Measurements from ENCODE around the gene BSN. TPM values are rescaled to one million over a fixed set of nuclear protein-coding genes. Genes with fewer than 3 reads are reported as not detected.

BSN gene
- total and polyA plus RNA-seq, 2 experiments from 2014 or later, result 0.50 to 5.1 TPM

GRCh38 chr3:49616061-49616460 lies 61.8 kb downstream of the BSN start:
- Histone ChIP-seq H4K20me1 (replicated peaks; ENCODE audit: insufficient read depth) (no peaks in the 10 kb centered on the region; the same call in 1 of the 2 replicates), H3K4me3 (no peak overlapping the region), H2AFZ (peak overlapping the region; percentile 76; the same call in 1 of the 2 replicates), H3K27ac (ENCODE audit: low read depth) (no peak overlapping the region), H3K79me2 (replicated peaks; ENCODE audit: insufficient read depth) (no peaks in the 10 kb centered on the region), H3K36me3 (ENCODE audit: insufficient read depth) (no peaks in the 10 kb centered on the region), H3K27me3 (ENCODE audit: insufficient read depth) (no peaks in the 10 kb centered on the region), H3K9me2 (ENCODE audit: insufficient read depth) (no peaks in the 10 kb centered on the region; the same call in 1 of the 2 replicates), H3K4me2 (peak overlapping the region; percentile 55), H3F3A (replicated peaks; ENCODE audit: low read depth) (no peaks in the 10 kb centered on the region), H3K4me1 (ENCODE audit: insufficient read depth) (peaks cover 9% of the 10 kb centered on the region)
- H3K4me1 Mint-ChIP-seq, result peaks cover 17% of the 10 kb centered on the region
- TF ChIP-seq, protein P1, sequence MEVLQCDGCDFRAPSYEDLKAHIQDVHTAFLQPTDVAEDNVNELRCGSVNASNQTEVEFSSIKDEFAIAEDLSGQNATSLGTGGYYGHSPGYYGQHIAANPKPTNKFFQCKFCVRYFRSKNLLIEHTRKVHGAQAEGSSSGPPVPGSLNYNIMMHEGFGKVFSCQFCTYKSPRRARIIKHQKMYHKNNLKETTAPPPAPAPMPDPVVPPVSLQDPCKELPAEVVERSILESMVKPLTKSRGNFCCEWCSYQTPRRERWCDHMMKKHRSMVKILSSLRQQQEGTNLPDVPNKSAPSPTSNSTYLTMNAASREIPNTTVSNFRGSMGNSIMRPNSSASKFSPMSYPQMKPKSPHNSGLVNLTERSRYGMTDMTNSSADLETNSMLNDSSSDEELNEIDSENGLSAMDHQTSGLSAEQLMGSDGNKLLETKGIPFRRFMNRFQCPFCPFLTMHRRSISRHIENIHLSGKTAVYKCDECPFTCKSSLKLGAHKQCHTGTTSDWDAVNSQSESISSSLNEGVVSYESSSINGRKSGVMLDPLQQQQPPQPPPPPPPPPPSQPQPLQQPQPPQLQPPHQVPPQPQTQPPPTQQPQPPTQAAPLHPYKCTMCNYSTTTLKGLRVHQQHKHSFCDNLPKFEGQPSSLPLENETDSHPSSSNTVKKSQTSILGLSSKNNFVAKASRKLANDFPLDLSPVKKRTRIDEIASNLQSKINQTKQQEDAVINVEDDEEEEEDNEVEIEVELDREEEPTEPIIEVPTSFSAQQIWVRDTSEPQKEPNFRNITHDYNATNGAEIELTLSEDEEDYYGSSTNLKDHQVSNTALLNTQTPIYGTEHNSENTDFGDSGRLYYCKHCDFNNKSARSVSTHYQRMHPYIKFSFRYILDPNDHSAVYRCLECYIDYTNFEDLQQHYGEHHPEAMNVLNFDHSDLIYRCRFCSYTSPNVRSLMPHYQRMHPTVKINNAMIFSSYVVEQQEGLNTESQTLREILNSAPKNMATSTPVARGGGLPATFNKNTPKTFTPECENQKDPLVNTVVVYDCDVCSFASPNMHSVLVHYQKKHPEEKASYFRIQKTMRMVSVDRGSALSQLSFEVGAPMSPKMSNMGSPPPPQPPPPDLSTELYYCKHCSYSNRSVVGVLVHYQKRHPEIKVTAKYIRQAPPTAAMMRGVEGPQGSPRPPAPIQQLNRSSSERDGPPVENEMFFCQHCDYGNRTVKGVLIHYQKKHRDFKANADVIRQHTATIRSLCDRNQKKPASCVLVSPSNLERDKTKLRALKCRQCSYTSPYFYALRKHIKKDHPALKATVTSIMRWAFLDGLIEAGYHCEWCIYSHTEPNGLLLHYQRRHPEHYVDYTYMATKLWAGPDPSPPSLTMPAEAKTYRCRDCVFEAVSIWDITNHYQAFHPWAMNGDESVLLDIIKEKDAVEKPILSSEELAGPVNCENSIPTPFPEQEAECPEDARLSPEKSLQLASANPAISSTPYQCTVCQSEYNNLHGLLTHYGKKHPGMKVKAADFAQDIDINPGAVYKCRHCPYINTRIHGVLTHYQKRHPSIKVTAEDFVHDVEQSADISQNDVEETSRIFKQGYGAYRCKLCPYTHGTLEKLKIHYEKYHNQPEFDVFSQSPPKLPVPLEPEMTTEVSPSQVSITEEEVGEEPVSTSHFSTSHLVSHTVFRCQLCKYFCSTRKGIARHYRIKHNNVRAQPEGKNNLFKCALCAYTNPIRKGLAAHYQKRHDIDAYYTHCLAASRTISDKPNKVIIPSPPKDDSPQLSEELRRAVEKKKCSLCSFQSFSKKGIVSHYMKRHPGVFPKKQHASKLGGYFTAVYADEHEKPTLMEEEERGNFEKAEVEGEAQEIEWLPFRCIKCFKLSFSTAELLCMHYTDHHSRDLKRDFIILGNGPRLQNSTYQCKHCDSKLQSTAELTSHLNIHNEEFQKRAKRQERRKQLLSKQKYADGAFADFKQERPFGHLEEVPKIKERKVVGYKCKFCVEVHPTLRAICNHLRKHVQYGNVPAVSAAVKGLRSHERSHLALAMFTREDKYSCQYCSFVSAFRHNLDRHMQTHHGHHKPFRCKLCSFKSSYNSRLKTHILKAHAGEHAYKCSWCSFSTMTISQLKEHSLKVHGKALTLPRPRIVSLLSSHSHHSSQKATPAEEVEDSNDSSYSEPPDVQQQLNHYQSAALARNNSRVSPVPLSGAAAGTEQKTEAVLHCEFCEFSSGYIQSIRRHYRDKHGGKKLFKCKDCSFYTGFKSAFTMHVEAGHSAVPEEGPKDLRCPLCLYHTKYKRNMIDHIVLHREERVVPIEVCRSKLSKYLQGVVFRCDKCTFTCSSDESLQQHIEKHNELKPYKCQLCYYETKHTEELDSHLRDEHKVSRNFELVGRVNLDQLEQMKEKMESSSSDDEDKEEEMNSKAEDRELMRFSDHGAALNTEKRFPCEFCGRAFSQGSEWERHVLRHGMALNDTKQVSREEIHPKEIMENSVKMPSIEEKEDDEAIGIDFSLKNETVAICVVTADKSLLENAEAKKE (CRISPR knock-in tag; IDR thresholded peaks at IDR 0.05), result no peak
- TF ChIP-seq JUNB (IDR thresholded peaks at IDR 0.05; ENCODE audit: unreplicated experiment) (no peak), REST (IDR thresholded peaks at IDR 0.05; ENCODE audit: unreplicated experiment) (no peak), CREB1 (CRISPR knock-in tag; IDR thresholded peaks at IDR 0.05; ENCODE audit: low read depth) (no peak), ETS1 (IDR thresholded peaks at IDR 0.05) (no peak), ZNF114 (CRISPR knock-in tag; IDR thresholded peaks at IDR 0.05) (no peak), EZH2phosphoT487 (IDR thresholded peaks at IDR 0.05; ENCODE audit: unreplicated experiment) (no peak), POLR2AphosphoS5 (IDR thresholded peaks at IDR 0.05; ENCODE audit: low read depth) (no peak), ZNF331 (CRISPR knock-in tag; IDR thresholded peaks at IDR 0.05; ENCODE audit: low read depth) (no peak), EZH2 (IDR thresholded peaks at IDR 0.05; ENCODE audit: low read depth, unreplicated experiment) (no peak), STAT1 (IDR thresholded peaks at IDR 0.05; ENCODE audit: unreplicated experiment) (no peak), NANOG (IDR thresholded peaks at IDR 0.05; ENCODE audit: borderline replicate concordance) (no peak)
- TF ChIP-seq, protein P2, sequence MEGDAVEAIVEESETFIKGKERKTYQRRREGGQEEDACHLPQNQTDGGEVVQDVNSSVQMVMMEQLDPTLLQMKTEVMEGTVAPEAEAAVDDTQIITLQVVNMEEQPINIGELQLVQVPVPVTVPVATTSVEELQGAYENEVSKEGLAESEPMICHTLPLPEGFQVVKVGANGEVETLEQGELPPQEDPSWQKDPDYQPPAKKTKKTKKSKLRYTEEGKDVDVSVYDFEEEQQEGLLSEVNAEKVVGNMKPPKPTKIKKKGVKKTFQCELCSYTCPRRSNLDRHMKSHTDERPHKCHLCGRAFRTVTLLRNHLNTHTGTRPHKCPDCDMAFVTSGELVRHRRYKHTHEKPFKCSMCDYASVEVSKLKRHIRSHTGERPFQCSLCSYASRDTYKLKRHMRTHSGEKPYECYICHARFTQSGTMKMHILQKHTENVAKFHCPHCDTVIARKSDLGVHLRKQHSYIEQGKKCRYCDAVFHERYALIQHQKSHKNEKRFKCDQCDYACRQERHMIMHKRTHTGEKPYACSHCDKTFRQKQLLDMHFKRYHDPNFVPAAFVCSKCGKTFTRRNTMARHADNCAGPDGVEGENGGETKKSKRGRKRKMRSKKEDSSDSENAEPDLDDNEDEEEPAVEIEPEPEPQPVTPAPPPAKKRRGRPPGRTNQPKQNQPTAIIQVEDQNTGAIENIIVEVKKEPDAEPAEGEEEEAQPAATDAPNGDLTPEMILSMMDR (conservative IDR thresholded peaks at IDR 0.05; ENCODE audit: low read depth in 2 of 2), result no peak
- no peak overlapping the region for H3K27ac Mint-ChIP-seq
- peak; percentile 33; the same call in 1 of the 3 replicates for ATAC-seq
- H3K36me3 Mint-ChIP-seq (ENCODE audit: low read depth), result no peaks in the 10 kb centered on the region
- H3K27me3 Mint-ChIP-seq (ENCODE audit: insufficient read depth, low read depth, poor library complexity), result peaks cover 5% of the 10 kb centered on the region
- H3K4me3 Mint-ChIP-seq, result no peak overlapping the region
- no peak for DNase-seq (ENCODE audit: low spot score)
- peaks cover 7% of the 10 kb centered on the region; the same call in 1 of the 3 replicates for H3K9me3 Mint-ChIP-seq
